CD4-positive, alpha-beta T cell (primary cell): ENCODE measurements around the gene AGXT. TPM values are rescaled to one million over a fixed set of nuclear protein-coding genes. Genes with fewer than 3 reads are reported as not detected.

ENCODE experiments used
- ATAC-seq: fragments of 200-7000 bp; cut with Tn5 transposase; one replicate; pipeline ENCODE4 v1.10.0; 2022; ENCODE audit warnings: mild to moderate bottlenecking; ENCODE audit not compliant: poor library complexity
- CTCF ChIA-PET: fragments of 350-600 bp; sonication (Branson Sonifier 250); formaldehyde crosslinking; loops from one replicate; lab custom pipeline; 2021; ENCODE audit warnings: antibody characterized with exemption, inconsistent platforms; lab: Charles Lee
- POLR2A ChIA-PET: fragments of 350-600 bp; sonication (Branson Sonifier 250); formaldehyde crosslinking; loops from one replicate; lab custom pipeline; 2021; ENCODE audit warnings: antibody characterized with exemption, inconsistent platforms; lab: Charles Lee
- DNase-seq, 14 experiments: peaks; one replicate each; pipeline ENCODE4 v3.0.0-alpha.2; 2013 to 2020; ENCODE audit warnings: mixed read lengths in 2 of 14
- H3K27ac ChIP-seq, 2 donors: one replicate each; pipeline versions ENCODE4 v1.5.1 to v1.7.0; 2013; ENCODE audit warnings: low read length in 2 of 2, low read depth in 1 of 2, mild to moderate bottlenecking in 1 of 2
- H3K27me3 ChIP-seq, 2 experiments: 1 replicate in 1 of 2; 2 replicates in 1 of 2; pipeline versions ENCODE4 v1.6.1 to v1.7.0; 2013; ENCODE audit warnings: low read length in 2 of 2, control low read depth in 1 of 2, mild to moderate bottlenecking in 1 of 2, moderate library complexity in 1 of 2; ENCODE audit not compliant: insufficient read depth in 2 of 2, control insufficient read depth in 1 of 2
- H3K36me3 ChIP-seq: one replicate; pipeline ENCODE4 v1.6.1; 2013; ENCODE audit warnings: low read length, control low read depth; ENCODE audit not compliant: insufficient read depth
- H3K4me1 ChIP-seq: one replicate; pipeline ENCODE4 v1.6.1; 2013; ENCODE audit warnings: low read length, control low read depth; ENCODE audit not compliant: insufficient read depth
- H3K4me3 ChIP-seq: one replicate; pipeline ENCODE4 v1.5.1; 2013; ENCODE audit warnings: mild to moderate bottlenecking, low read length, moderate library complexity
- H3K9me3 ChIP-seq, 2 experiments: 1 replicate in 1 of 2; 2 replicates in 1 of 2; pipeline versions ENCODE4 v1.6.1 to v1.7.0; 2013; ENCODE audit warnings: low read length in 2 of 2, mild to moderate bottlenecking in 2 of 2, control low read depth in 1 of 2, moderate library complexity in 1 of 2; ENCODE audit not compliant: control insufficient read depth in 1 of 2, insufficient read depth in 1 of 2
- H3K27ac Mint-ChIP-seq: one replicate; pipeline ENCODE4 v1.8.0; 2020; ENCODE audit warnings: mixed read lengths
- H3K27me3 Mint-ChIP-seq: one replicate; pipeline ENCODE4 v1.8.0; 2021; ENCODE audit warnings: mixed read lengths
- H3K36me3 Mint-ChIP-seq: one replicate; pipeline ENCODE4 v1.8.0; 2021; ENCODE audit warnings: low read depth, mixed read lengths
- H3K4me1 Mint-ChIP-seq: one replicate; pipeline ENCODE4 v1.8.0; 2021; ENCODE audit warnings: low read depth, mixed read lengths
- H3K4me3 Mint-ChIP-seq: one replicate; pipeline ENCODE4 v1.8.0; 2020; ENCODE audit warnings: mild to moderate bottlenecking, mixed read lengths
- H3K9me3 Mint-ChIP-seq: one replicate; pipeline ENCODE4 v1.8.0; 2020; ENCODE audit warnings: mixed read lengths
- intact Hi-C, 2 experiments: fragments of 100-400 bp; cut with DNase I in 1 of 2; cut with micrococcal nuclease in 1 of 2; formaldehyde crosslinking; loops; one replicate each; pipeline versions ENCODE4 v1.15.1 to v1.9.0; 2023 to 2025; cut with DNase I, micrococcal nuclease
- total RNA-seq, 174 experiments: library from RNA in 2 of 174; stranded (reverse) in 2 of 174; gene quantifications; one replicate each; pipeline ENCODE4 v1.2.3 and lab custom pipeline; 2021 to 2026
- TF ChIP-seq, protein P1 (sequence below): fragments of 200-600 bp; IDR thresholded peaks from one replicate; pipeline ENCODE4 v1.8.0; 2022; ENCODE audit warnings: antibody characterized with exemption, mild to moderate bottlenecking

AGXT gene
- total RNA-seq, 2 experiments from 2014 or later = not detected

DNA sequence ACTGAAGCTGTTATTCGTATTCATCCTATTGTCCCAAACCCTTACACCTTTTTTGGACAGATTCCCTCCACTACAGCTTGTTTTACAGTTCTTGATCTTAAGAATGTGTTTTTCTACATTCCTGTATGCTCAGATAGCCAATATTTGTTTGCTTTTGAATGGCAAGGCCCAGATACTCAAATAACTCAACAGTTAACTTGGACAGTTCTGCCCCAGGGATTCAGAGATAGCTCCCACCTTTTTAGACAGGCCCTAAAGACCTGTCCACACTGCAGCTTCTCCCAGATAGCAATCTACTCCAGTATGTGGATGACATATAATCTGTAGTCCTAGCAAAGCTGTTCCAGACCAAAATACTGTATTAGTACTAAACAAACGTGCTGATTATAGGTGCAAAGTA is 7.1 kb upstream of the AGXT start:
- H3K27me3 ChIP-seq = no peaks in the 10 kb centered on the region

DNA sequence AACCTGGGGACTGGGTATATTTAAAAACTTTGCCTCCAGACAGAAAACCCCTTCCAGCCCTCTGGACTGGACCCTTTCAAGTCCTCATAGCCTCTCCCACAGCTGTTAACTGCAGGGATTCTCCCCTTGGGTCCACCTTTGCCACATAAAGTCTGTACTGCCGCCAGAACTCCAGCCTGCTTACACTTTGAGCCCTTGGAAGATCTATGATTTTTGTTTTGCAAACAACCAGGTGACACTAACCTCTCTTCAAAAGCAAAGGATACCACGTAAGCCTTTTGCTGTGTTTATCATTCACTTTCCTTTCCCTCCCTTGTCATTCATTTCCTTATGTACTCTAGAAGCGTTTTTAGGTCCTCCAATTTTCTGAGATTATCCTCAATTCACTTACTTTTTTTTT is 4.1 kb upstream of the AGXT start:
- Histone ChIP-seq H3K9me3 (no peaks in the 10 kb centered on the region), H3K4me1 (no peaks in the 10 kb centered on the region), H3K4me3 (no peak overlapping the region), H3K36me3 (no peaks in the 10 kb centered on the region), H3K27ac (no peak overlapping the region), H3K27me3 (no peaks in the 10 kb centered on the region)
- Mint-ChIP-seq H3K9me3 (no peaks in the 10 kb centered on the region), H3K27me3 (peaks cover 13% of the 10 kb centered on the region), H3K4me3 (no peak overlapping the region), H3K27ac (no peak overlapping the region), H3K4me1 (no peaks in the 10 kb centered on the region), H3K36me3 (no peaks in the 10 kb centered on the region)
- TF ChIP-seq, protein P1, sequence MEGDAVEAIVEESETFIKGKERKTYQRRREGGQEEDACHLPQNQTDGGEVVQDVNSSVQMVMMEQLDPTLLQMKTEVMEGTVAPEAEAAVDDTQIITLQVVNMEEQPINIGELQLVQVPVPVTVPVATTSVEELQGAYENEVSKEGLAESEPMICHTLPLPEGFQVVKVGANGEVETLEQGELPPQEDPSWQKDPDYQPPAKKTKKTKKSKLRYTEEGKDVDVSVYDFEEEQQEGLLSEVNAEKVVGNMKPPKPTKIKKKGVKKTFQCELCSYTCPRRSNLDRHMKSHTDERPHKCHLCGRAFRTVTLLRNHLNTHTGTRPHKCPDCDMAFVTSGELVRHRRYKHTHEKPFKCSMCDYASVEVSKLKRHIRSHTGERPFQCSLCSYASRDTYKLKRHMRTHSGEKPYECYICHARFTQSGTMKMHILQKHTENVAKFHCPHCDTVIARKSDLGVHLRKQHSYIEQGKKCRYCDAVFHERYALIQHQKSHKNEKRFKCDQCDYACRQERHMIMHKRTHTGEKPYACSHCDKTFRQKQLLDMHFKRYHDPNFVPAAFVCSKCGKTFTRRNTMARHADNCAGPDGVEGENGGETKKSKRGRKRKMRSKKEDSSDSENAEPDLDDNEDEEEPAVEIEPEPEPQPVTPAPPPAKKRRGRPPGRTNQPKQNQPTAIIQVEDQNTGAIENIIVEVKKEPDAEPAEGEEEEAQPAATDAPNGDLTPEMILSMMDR = no peak
- DNase-seq = no peak
- ATAC-seq = no peak
- CTCF ChIA-PET = interaction anchor here (0.6 kb wide), 1 partner anchor 13 kb away, joined by 4 read pairs; no protein-coding TSS in a partner anchor
- POLR2A ChIA-PET = no interaction called here
- intact Hi-C loops = no loop called here

More for the DNA sequence above, 7.1 kb upstream of the AGXT start:
- DNase-seq (no peak), ATAC-seq (no peak)
- H3K4me3 ChIP-seq = no peak overlapping the region
- no peaks in the 10 kb centered on the region for H3K4me1 Mint-ChIP-seq
- H3K36me3 ChIP-seq = no peaks in the 10 kb centered on the region
- H3K9me3 ChIP-seq = no peaks in the 10 kb centered on the region
- intact Hi-C loops = no loop called here
- H3K36me3 Mint-ChIP-seq = no peaks in the 10 kb centered on the region
- no peaks in the 10 kb centered on the region for H3K4me1 ChIP-seq
- no peak overlapping the region for H3K27ac Mint-ChIP-seq
- CTCF ChIA-PET = no interaction called here
- H3K27me3 Mint-ChIP-seq = no peaks in the 10 kb centered on the region
- H3K4me3 Mint-ChIP-seq = no peak overlapping the region
- TF ChIP-seq, protein P1 = no peak
- H3K9me3 Mint-ChIP-seq = no peaks in the 10 kb centered on the region
- no peak overlapping the region for H3K27ac ChIP-seq
- POLR2A ChIA-PET = no interaction called here

DNA sequence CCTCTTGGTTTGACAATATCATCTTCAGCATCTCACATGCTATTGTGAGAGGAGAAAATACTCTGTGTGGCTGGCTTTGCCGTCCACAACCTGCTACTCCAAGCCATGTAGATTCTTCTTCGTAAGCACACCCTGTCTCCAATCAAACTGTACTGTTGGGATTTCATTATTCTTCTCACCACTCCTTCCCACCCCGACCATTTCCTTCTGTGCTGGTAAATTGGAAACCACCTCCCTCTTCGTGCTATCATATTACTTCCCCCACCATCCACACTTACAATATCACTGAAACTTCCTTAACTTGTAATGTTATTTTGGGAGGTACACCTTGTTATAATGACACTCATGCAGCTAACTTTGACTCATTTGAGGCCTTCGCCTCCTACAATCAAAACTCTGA is 3.2 kb upstream of the AGXT start:
- no peak overlapping the region for H3K27ac ChIP-seq
- Mint-ChIP-seq H3K9me3 (no peaks in the 10 kb centered on the region), H3K27me3 (peaks cover 13% of the 10 kb centered on the region), H3K4me1 (no peaks in the 10 kb centered on the region), H3K36me3 (no peaks in the 10 kb centered on the region), H3K4me3 (no peak overlapping the region), H3K27ac (no peak overlapping the region)
- POLR2A ChIA-PET = no interaction called here
- DNase-seq = no peak
- TF ChIP-seq, protein P1 = no peak
- H3K4me1 ChIP-seq = no peaks in the 10 kb centered on the region
- H3K4me3 ChIP-seq = no peak overlapping the region
- CTCF ChIA-PET = interaction anchor here (0.6 kb wide), 1 partner anchor 14 kb away, joined by 4 read pairs; no protein-coding TSS in a partner anchor
- H3K36me3 ChIP-seq = no peaks in the 10 kb centered on the region
- H3K9me3 ChIP-seq = no peaks in the 10 kb centered on the region
- intact Hi-C loops = no loop called here
- no peak for ATAC-seq
- no peaks in the 10 kb centered on the region for H3K27me3 ChIP-seq
